Activated CD8-positive, alpha-beta memory T cell treated with anti-CD3 and anti-CD28 coated beads for 1 hour (primary cell): Measurements from ENCODE around the gene CIAO3.

Experiments
- DNase-seq, 2 donors: peaks; one replicate each; pipeline ENCODE4 v3.0.0-alpha.2; 2020; ENCODE audit warnings: low read depth in 1 of 2; ENCODE audit errors: extremely low read depth in 1 of 2

CIAO3 gene

DNA sequence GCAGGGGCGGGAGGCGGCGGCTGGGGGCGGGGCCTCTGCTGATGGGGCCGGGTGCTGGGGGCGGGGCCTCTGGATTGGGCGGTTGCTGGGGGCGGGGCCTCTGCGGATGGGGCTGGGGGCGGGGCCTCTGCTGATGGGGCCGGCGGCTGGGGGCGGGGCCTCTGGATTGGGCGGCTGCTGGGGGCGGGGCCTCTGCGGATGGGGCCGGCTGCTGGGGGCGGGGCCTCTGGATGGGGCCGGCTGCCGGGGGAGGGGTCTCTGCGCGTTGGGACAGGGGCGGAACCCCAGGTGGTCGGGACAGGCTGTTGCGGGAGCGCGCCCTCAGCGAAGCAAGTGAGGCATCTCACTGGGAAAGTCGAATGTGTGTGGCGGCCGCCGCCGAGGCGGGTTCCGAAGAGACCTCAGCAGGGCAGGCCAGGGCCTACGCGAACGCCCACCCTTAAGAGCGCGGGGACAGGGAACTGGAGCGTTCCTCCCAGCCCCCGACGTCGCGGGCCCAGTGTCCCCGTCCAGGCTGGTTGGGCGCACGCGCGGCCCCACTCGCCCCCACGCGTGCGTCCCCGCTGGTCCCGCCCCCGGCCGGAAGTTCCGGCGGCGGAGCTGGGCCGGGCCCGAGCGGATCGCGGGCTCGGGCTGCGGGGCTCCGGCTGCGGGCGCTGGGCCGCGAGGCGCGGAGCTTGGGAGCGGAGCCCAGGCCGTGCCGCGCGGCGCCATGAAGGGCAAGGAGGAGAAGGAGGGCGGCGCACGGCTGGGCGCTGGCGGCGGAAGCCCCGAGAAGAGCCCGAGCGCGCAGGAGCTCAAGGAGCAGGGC, 60.8 kb downstream of the CIAO3 start, which contains the start of gene STUB1:
Gene STUB1, plus strand, starts transcription at position 597 of the 811 bp plus-strand sequence. Its CDS starts 116 bp downstream, at position 713.
- peak; percentile 56 to 82 for DNase-seq
